Raji (cell line): ENCODE measurements around the gene SSBP1.
A peak's percentile ranks its signal among the peaks of the same experiment; 100 is the strongest.

Source experiments
- POLR2A ChIP-seq: IDR thresholded peaks from 2 replicates; pipeline ENCODE4 v1.6.1; 2011; ENCODE audit warnings: low read depth, low read length, control low read depth; ENCODE audit not compliant: insufficient read depth

The SSBP1 gene

GRCh38 chr7:141737836-141738591, at the start of gene SSBP1:
Gene SSBP1 (plus strand): TSS chr7:141738358. CDS start chr7:141739167, 809 bp downstream.
- peak; percentile 96 for TF ChIP-seq POLR2A

- no peak for TF ChIP-seq POLR2A
Measured at GRCh38 chr7:141691540-141691939, 46.6 kb upstream of the SSBP1 start.

- TF ChIP-seq POLR2A, result no peak
Measured at GRCh38 chr7:141691961-141692360, 46.2 kb upstream of the SSBP1 start.

- no peak for TF ChIP-seq POLR2A
Measured at GRCh38 chr7:141693082-141693481, 45.1 kb upstream of the SSBP1 start.

- TF ChIP-seq POLR2A, result no peak
Measured at GRCh38 chr7:141695803-141696289, 42.3 kb upstream of the SSBP1 start.

- no peak for TF ChIP-seq POLR2A
Measured at GRCh38 chr7:141696348-141696747, 41.8 kb upstream of the SSBP1 start.

- no peak for TF ChIP-seq POLR2A
Measured at GRCh38 chr7:141697211-141697871, 40.8 kb upstream of the SSBP1 start.

GRCh38 chr7:141698247-141699015, 39.7 kb upstream of the SSBP1 start:
- TF ChIP-seq POLR2A, result no peak

GRCh38 chr7:141699860-141700259, 38.3 kb upstream of the SSBP1 start:
- TF ChIP-seq POLR2A, result no peak

GRCh38 chr7:141700296-141700847, 37.8 kb upstream of the SSBP1 start:
- no peak for TF ChIP-seq POLR2A

GRCh38 chr7:141700848-141701371, 37.2 kb upstream of the SSBP1 start:
- no peak for TF ChIP-seq POLR2A

- TF ChIP-seq POLR2A, result 0 out of 2 replicates have a peak, but pooled peaks have one; percentile 27
Measured at GRCh38 chr7:141701489-141702046, 36.6 kb upstream of the SSBP1 start.

- TF ChIP-seq POLR2A, result 0 out of 2 replicates have a peak, but pooled peaks have one; percentile 28
Measured at GRCh38 chr7:141702047-141702567, 36.1 kb upstream of the SSBP1 start, which contains the start of gene DENND11. Gene DENND11 (minus strand): TSS chr7:141702166. CDS start chr7:141702153, 13 bp downstream.

- TF ChIP-seq POLR2A, result no peak
Measured at GRCh38 chr7:141702892-141703291, 35.3 kb upstream of the SSBP1 start.

GRCh38 chr7:141704112-141704511, 34.0 kb upstream of the SSBP1 start:
- TF ChIP-seq POLR2A, result no peak

- TF ChIP-seq POLR2A, result no peak
Measured at GRCh38 chr7:141704741-141705140, 33.4 kb upstream of the SSBP1 start.
